Stimulated activated CD8-positive, alpha-beta memory T cell treated with anti-CD3 and anti-CD28 coated beads, Interleukin-15, amount 100 ng/mL, for 24 hours (primary cell): ENCODE data around the gene SS18.
"Not testable (repeated sequence)": the region's sequence is repeated elsewhere in the genome, so short reads cannot be mapped to it uniquely, and the experiment has no call there.

Experiments used
- DNase-seq: peaks from one replicate; pipeline ENCODE4 v3.0.0-alpha.2; 2020; ENCODE audit warnings: low read depth

SS18 gene, protein sequence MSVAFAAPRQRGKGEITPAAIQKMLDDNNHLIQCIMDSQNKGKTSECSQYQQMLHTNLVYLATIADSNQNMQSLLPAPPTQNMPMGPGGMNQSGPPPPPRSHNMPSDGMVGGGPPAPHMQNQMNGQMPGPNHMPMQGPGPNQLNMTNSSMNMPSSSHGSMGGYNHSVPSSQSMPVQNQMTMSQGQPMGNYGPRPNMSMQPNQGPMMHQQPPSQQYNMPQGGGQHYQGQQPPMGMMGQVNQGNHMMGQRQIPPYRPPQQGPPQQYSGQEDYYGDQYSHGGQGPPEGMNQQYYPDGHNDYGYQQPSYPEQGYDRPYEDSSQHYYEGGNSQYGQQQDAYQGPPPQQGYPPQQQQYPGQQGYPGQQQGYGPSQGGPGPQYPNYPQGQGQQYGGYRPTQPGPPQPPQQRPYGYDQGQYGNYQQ

DNA sequence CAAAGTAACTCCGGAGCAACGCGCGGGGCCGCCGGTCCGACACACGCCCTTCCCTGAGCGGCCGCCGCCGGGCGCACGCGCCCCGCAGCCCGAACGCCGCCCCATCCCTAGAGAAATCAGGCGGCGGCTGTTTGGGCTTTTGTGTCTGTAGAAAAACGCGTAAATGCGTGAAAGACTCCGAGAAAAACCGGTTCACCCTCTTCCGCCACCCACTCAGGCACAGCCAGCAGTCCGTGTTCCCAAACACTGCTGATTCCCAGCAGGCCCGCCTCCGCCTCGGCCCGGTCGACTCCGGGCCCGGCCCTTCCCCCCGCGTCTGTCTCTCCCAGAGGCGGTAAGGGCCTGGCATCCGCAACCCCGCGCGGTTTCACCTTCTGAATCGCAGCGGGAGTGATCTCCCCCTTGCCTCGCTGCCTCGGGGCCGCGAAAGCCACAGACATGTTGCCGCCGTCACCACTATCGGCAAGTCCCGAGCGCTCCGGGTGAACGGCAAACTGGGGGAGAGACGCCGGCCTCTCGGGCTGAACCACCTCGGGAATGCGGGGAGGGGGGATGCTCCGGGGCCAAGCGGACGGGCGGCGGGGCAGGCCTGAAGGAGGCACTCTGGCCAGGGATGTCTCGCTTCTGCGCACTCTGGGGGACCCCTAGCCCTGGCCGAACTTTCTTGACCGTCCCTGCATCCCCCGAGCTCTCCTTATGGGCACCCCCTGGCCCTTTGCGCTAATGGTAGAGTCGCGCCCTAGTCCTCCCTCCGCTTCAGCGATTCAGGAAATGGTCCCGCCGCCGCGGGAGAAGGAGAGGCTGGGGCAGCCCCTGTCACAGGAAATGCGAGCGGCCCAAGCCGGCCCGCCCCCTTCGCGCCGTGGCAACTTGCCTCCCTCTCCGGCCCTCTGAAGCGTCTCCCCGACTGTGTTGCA, at the start of gene SS18:
Gene SS18 (minus strand): TSS at position 484 of the 917 bp plus-strand sequence. CDS start 44 bp downstream, at position 440.
- DNase-seq, result peak; percentile 73

DNA sequence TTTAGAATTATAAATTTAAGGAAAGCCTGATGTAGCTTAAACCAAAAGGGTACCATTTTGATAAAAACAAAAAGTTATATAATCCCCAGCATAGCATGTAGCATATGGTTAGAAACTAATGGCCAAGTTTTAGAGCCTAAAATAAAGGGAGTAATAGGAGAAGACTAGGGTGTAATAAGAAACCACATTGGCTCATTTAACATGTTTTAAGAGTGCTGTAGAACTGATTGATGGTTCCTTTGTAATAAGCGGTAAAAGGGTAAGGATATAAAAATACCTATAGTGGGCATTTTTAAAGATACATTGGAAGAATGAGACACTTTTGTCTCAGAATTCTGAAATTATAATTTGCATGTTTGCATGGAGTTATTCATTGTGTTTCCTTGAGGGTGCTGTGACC, 45.1 kb upstream of the SS18 start:
- DNase-seq, result no peak

DNA sequence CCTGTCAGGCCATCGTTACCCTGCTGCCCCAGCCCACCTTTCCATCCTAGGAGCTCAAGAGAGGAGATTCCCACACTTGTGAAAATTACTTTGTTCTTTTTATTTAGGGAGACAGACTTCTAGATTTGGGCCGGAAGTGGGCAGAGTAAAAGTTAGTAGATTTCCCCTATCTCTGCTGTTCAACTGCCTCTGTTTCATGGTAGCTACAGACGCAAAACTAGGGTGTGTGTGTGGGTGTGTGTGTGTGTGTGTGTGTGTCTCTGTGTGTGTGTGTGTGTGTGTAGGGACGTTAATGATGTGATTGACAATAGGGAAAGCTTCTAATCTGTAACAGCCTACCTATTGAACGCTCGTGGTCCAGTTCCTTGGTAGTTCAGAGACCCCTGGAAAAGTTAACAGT, 43.7 kb upstream of the SS18 start:
- no peak for DNase-seq

DNA sequence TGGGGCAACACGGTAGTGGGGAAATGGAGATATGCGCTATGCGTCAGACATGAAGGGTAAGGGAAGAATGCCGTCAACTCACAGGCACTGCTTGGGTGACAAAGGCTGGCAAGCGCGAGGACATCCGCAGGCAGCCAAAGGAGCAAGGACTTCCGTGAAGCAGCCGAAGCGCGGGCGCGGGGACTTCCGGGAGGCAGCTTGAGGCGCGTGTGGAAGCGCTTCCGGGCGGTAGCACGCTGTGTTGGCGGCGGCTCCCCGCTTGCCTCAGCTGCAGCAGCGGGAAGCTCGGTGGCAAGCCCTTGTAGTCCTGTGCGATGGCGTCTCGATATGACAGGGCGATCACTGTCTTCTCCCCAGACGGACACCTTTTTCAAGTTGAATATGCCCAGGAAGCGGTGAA, 43.2 kb upstream of the SS18 start, which contains the start of gene PSMA8:
Gene PSMA8 (plus strand): TSS at position 218 of the 400 bp plus-strand sequence. CDS start 97 bp downstream, at position 315.
- no peak for DNase-seq

DNA sequence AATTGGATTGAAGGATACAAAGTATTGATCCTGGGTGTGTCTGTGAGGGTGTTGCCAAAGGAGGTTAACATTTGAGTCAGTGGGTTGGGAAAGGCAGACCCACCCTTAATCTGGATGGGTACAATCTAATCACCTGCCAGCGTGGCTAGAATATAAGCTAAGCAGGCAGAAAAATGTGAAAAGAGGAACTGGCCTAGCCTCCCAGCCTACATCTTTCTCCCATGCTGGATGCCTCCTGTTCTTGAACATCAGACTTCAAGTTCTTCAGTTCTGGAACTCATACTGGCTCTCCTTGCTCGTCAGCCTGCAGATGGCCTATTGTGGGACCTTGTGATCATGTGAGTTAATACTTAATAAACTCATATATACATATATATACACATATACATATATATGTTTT, 37.8 kb upstream of the SS18 start:
- not testable (repeated sequence) for DNase-seq

DNA sequence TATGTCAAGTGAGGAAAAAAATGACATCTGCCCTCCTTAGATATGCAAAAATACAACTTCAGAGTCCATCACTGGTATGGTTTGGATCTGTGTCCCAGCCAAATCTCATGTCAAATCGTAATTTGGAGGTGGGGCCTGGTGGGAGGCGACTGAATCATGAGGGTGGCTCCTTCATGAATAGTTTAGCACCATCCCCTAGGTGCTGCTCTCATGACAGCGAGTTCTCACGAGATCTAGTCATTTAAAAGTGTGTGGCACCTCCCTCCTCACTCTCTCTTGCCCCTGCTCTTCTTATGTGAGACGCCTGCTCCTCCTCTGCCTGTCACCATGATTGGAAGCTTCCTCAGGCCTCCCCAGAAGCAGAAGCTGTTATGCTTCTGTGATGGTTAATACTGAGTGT, 37.4 kb upstream of the SS18 start:
- no peak for DNase-seq

DNA sequence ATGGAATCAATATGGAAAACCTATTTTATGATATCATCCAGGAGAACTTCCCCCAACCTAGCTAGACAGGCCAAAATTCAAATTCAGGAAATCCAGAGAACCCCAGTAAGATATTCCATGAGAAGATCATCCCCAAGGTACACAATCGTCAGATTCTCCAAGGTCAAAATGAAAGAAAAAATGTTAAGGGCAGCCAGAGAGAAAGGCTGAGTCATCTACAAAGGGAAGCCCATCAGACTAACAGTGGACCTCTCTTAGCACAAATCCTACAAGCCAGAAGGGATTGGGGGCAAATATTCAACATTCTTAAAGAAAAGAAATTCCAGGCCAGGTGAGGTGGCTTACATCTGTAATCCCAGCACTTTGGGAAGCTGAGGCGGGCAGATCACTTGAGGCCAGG, 31.6 kb upstream of the SS18 start:
- DNase-seq, result not testable (repeated sequence)

DNA sequence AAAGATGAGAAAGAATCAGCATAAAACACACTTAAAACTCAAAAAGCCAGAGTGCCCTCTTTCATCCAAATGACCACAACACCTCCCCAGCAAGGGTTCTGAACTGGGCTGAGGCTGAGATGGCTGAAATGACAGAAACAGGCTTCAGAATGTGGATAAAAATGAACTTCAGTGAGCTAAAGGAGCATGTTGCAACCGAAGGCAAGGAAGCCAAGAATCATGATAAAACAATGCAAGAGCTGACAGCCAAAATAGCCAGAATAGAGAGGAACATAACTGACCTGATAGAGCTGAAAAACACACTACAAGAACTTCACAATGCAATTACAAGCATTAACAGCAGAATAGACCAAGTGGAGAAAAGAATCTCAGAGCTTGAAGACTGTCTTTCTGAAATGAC, 31.1 kb upstream of the SS18 start:
- DNase-seq, result no peak

DNA sequence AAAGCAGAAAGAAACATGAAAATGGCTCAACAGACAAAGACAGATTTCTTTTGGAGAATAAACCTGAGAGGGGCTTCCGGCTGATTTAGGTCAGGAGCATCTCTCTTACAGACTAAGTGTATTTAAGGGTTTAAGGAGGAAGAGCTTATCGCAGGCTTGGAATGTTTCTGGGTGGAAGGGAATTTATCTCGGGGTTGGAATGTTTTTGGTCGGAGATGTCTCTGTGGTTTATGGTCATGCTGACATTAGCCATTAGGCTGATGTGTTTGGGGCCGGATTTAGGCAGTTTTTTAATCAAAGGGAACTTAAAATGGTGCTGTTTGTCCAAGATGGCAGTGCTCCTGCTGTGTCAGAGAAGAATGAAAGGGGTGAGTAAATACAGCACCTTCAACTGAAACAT, 28.8 kb upstream of the SS18 start:
- no peak for DNase-seq

DNA sequence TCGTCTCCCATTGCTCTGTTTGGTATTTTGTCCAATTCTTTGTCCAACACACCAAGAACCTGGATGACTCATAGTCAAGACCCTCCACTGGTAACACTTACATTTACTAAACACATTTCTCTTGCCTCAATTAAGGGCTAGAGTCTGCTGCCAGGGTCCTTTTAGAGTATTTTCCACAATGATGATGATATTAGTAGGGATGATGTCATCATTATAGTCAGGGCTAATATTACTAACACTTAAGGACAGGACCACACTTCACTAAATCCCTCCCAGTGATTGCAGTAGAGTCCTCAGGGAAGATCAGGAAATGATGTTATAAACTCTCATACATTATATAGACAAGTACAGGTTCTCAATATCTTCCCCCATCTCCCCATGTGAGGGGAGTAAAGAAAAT, 13.6 kb upstream of the SS18 start:
- DNase-seq, result no peak

DNA sequence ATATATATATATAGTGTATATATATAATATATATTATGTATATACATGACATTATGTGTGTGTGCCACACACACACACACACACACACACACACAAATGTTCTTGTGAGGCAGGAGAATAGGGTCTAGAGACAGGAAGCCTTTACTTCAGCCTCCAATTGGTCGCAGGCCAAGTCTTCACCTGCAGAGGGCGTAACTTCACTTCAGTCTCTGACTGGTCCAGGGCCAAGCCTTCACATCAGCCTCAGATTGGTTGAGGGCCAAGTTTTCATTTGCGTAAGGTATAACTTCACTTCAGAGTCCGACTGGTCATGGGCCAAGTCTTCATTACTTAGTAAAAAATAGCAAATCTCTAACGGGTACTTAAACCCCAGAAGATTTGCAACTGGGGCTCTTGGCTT, 13.2 kb upstream of the SS18 start:
- DNase-seq, result no peak

DNA sequence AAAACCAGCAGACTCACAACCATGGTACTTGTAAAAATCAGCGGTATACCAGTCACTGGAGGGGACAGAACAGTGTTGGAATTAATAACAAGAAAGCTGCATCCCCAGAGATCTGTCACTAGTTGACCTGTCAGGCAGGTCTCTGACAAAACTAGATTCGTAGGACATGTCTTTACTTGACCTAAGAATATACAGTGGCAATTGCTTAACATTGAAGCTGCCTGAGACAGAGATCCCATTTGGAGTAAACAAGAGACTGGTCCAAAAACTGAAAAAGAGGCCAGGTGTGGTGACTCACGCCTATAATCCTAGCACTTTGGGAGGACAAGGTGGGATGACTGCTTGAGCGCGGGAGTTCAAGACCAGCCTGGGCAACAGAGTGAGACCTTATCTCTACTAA, 7.2 kb upstream of the SS18 start:
- DNase-seq, result no peak

DNA sequence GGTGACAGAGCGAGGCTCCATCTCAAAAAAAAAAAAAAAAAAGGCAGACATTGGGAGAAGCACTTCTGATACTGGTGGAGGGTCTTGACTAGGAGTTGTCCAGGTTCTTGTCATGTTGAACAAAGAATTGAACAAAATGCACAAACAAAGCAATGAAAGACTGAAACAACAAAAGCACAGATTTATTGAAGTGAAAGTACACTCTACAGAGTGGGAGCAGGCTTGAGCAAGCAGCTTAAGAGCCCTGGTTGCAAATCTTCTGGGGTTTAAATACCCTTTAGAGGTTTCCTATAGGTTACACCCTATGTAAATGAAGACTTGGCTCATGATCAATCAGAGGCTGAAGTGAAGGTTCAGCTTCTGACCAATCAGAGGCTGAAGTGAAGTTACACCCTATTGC, 6.4 kb upstream of the SS18 start:
- no peak for DNase-seq

DNA sequence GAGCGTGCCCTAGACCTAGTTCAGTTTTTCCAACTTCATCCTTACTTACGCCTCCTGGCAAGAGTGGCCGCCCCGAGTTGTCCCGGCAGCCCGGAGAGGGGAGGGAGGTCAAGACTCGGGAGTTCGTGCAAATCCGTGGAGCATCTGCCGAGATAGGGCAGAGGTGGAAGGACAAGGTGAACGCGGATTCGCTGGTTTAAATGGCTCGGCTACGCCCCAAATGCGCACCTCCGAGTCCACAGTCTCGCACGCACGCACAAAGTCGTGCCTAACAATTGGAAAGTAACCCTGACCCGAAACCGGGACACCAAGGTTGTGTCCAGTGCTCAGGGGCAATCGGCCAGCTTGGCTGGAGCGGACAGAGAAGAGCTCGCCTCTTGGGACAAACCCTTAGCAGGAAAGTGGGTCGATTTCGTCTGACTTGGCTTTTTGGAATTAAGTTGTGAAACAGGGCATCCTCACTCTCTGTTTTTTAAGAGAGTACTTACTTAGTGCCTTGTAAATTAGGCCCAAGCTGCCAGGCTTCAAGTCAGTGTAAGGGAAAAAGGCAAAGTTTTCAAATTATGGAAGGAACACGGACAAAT, 726 bp upstream of the SS18 start:
- DNase-seq, result no peak

DNA sequence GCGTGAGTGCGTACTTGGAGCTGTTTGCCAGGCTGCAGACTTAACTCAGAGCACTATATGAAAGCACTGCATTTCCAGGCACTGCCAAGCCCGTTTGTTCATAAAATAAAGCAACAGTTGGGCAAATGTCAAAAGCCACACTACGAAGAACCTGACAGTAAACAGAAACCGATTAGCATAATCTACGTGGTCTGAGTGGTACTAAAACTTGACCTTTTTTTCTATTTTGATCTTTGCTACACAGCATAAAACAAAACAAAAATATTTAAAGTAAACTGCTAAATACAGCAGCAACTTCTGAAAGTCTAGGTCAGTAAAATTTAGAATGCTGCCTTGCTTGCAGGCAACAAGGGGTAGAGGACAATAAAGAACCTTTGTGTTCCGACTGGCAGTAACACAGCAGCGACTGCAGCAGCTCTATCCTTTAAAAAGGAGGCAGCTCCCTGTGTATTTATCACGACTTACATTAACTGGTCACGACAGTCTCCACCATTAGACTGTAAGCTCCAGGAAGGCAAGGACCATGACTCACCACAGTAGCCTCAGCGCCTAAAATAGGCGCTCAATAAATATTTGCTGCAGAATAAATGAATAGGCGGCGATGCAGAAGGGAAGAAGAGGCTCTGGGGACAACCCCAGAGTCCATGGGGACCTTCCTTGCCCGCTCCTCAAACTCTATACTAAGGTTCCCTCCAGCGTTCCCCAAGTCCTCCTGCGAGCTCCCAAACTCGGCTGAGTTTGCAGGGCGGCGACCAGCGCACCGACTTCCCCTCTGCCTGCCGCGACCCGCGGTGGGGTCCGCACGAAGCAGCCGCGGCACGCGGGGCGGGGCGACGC, 902 bp downstream of the SS18 start:
- DNase-seq, result no peak

DNA sequence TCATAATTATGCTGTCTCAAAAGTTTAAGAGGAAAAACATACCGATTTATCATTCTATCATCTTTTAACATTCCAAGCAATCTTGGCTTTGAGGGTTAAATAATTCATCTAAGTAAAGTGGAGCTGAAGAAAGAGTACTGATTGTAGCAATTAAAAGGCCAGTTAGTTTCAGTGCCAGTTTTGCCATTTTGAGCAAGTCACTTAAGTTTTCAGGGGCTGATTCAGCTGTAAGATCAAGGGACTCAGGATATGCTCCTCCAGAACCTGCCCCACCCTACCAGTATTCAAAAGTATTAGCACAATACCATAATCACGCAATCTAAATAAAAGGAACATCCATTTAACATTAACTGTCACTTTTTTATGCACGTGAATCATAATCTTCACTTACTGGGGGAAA, 1.9 kb downstream of the SS18 start:
- no peak for DNase-seq

DNA sequence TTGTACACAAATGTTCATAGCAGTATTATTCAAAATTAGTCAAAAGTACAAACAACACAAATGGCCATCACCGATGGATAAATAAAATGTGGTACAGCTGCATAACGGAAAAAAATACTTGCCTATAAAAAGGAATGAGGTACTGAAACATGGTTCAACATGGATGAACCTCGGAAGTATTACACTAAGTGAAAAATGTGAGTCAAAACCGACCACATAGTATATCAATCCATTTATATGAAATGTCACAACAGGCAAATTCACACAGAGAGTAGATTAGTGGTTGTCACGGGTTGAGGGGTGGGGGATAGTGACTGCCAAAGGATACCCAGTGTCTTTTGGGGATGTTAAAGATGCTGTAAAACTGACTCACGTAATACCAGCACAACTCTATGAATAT, 3.5 kb downstream of the SS18 start:
- no peak for DNase-seq

DNA sequence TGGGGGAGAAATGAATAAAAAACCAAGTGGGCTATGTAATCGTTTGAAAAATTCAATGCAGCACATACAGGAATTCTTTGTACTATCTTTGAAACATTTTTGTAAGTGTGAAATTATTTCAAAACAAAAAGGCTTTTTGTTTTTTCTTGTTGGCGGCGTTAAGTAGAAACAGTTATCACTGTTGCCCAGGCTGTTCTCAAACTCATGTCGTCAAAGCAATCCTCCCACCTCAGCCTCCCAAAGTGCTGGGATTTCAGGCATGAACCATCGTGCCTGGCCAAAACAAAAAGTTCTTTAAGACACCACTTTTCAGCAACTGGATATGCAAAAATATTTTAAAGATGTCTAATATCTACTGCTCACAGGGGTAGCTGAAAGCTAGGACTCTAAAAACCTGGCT, 5.4 kb downstream of the SS18 start:
- no peak for DNase-seq

DNA sequence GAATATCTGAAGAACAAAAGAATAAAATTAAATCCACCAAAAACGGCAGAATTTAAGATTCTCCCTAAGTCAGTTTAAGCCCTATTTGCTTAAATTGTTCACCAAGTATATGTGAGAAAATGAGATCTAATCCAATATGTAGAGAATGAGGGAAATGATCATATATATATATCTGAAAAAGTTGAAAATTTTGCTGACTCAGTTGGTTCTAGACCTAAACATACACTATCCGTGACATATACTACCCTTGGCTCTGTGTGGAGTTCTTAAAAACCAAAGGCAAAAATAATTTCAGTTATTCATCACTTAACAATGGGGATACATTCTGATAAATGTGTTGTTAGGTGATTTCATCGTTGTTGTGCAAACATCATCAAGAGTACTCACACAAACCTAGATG, 7.3 kb downstream of the SS18 start:
- no peak for DNase-seq

DNA sequence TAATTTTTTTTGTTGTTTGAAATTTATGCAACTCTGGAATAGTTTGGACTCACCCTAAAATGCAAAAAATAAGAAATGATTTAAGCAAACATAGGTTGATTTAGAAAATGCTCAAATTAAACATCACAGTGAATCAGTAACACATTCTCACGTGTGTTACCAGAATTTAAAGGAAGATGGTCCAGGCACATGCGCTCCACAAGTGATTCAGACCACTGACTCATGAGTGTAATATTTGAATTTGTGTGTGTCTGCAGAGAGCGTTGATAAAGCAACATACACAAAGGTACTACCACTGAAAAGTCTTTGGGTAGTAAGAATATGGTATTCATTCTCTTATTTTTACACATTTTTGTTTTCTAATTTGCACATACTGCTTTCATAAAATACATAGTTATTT, 7.9 kb downstream of the SS18 start:
- no peak for DNase-seq

DNA sequence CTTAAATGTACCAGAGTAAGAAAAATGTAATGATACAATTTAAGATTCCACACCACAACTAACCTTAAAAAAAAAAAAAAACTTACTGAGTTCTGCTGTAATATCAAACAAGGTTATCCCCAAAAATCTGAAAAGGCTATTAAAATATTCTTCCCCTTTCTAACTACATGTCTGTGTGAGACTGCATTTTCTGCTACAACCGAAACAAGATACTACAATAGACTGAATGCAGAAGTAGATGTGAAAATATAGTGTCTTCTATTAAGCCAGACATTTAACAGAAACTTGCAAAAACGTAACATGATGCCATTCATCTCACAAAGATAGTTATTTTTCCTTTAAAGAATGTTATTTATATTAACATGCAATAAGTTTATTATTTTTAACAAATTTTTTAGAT, 16.2 kb downstream of the SS18 start:
- no peak for DNase-seq

DNA sequence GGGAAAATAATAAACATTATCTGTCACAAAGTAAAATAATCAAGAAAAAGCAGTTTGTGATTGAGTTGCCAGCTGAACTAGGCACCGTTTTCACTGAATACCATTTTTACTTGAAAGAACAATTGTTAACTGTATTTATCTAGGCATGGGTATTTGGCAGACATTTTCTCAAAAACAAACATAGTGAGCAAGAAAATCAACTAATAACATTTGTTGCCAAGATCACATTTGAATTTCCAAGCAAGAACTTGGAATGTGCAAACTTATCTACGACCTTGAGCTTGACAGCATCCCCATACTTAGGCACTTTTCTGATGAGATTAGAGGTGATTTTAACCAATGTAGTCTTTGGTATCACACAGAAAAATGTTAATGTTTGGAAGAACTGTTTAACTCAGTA, 16.7 kb downstream of the SS18 start:
- DNase-seq, result no peak
